Measurements from ENCODE around the gene FEM1B.

Gene FEM1B

GRCh38 chr15:68284616-68285258, 7.2 kb downstream of the FEM1B start:
- no peak overlapping the region for H3K4me3 ChIP-seq (ENCODE audit: low read depth in 1 of 2, low read length in 2 of 2)
- H3K36me3 ChIP-seq (ENCODE audit: control insufficient read depth in 1 of 2, insufficient read depth in 2 of 2, low read length in 2 of 2) = peaks cover 2 to 21% of the 10 kb centered on the region in 2 donors
- H3K9ac ChIP-seq (ENCODE audit: low read depth in 1 of 2, low read length in 2 of 2) = no peak overlapping the region
- H3K9me3 ChIP-seq (ENCODE audit: control insufficient read depth in 1 of 2, low read length in 2 of 2) = peaks cover 0 to 3% of the 10 kb centered on the region in 2 donors
- H3K27ac ChIP-seq (ENCODE audit: low read depth, low read length) = no peak overlapping the region
- peaks cover 26 to 40% of the 10 kb centered on the region in 2 donors for H3K4me1 ChIP-seq (ENCODE audit: control insufficient read depth in 1 of 2, insufficient read depth in 2 of 2, low read length in 2 of 2)
- no peaks in the 10 kb centered on the region for H3K27me3 ChIP-seq (ENCODE audit: control insufficient read depth in 1 of 2, insufficient read depth in 2 of 2, low read length in 2 of 2)

GRCh38 chr15:68285259-68285980, 7.9 kb downstream of the FEM1B start:
- no peak overlapping the region for H3K9ac ChIP-seq (ENCODE audit: low read depth in 1 of 2, low read length in 2 of 2)
- peaks cover 8 to 28% of the 10 kb centered on the region in 2 donors for H3K36me3 ChIP-seq (ENCODE audit: control insufficient read depth in 1 of 2, insufficient read depth in 2 of 2, low read length in 2 of 2)
- H3K4me3 ChIP-seq (ENCODE audit: low read depth in 1 of 2, low read length in 2 of 2) = no peak overlapping the region
- H3K9me3 ChIP-seq (ENCODE audit: control insufficient read depth in 1 of 2, low read length in 2 of 2) = peaks cover 0 to 3% of the 10 kb centered on the region in 2 donors
- H3K4me1 ChIP-seq (ENCODE audit: control insufficient read depth in 1 of 2, insufficient read depth in 2 of 2, low read length in 2 of 2) = peaks cover 19 to 33% of the 10 kb centered on the region in 2 donors
- no peak overlapping the region for H3K27ac ChIP-seq (ENCODE audit: low read depth, low read length)
- H3K27me3 ChIP-seq (ENCODE audit: control insufficient read depth in 1 of 2, insufficient read depth in 2 of 2, low read length in 2 of 2) = no peaks in the 10 kb centered on the region

- Histone ChIP-seq H3K4me3 (ENCODE audit: low read depth in 1 of 2, low read length in 2 of 2) (no peak overlapping the region), H3K36me3 (ENCODE audit: control insufficient read depth in 1 of 2, insufficient read depth in 2 of 2, low read length in 2 of 2) (peaks cover 16 to 36% of the 10 kb centered on the region in 2 donors), H3K9ac (ENCODE audit: low read depth in 1 of 2, low read length in 2 of 2) (no peak overlapping the region), H3K9me3 (ENCODE audit: control insufficient read depth in 1 of 2, low read length in 2 of 2) (peaks cover 0 to 3% of the 10 kb centered on the region in 2 donors), H3K27ac (ENCODE audit: low read depth, low read length) (no peak overlapping the region), H3K4me1 (ENCODE audit: control insufficient read depth in 1 of 2, insufficient read depth in 2 of 2, low read length in 2 of 2) (peaks cover 11 to 27% of the 10 kb centered on the region in 2 donors), H3K27me3 (ENCODE audit: control insufficient read depth in 1 of 2, insufficient read depth in 2 of 2, low read length in 2 of 2) (no peaks in the 10 kb centered on the region)
Observed at GRCh38 chr15:68286256-68286655, 8.7 kb downstream of the FEM1B start.

GRCh38 chr15:68289057-68289456, 11.5 kb downstream of the FEM1B start:
- Histone ChIP-seq H3K4me3 (ENCODE audit: low read depth in 1 of 2, low read length in 2 of 2) (no peak overlapping the region), H3K27ac (ENCODE audit: low read depth, low read length) (no peak overlapping the region), H3K9me3 (ENCODE audit: control insufficient read depth in 1 of 2, low read length in 2 of 2) (peaks cover 0 to 3% of the 10 kb centered on the region in 2 donors), H3K27me3 (ENCODE audit: control insufficient read depth in 1 of 2, insufficient read depth in 2 of 2, low read length in 2 of 2) (no peaks in the 10 kb centered on the region), H3K36me3 (ENCODE audit: control insufficient read depth in 1 of 2, insufficient read depth in 2 of 2, low read length in 2 of 2) (peaks cover 20 to 40% of the 10 kb centered on the region in 2 donors), H3K9ac (ENCODE audit: low read depth in 1 of 2, low read length in 2 of 2) (no peak overlapping the region), H3K4me1 (ENCODE audit: control insufficient read depth in 1 of 2, insufficient read depth in 2 of 2, low read length in 2 of 2) (peaks cover 10 to 13% of the 10 kb centered on the region in 2 donors)

- Histone ChIP-seq H3K36me3 (ENCODE audit: control insufficient read depth in 1 of 2, insufficient read depth in 2 of 2, low read length in 2 of 2) (peaks cover 20 to 33% of the 10 kb centered on the region in 2 donors), H3K4me1 (ENCODE audit: control insufficient read depth in 1 of 2, insufficient read depth in 2 of 2, low read length in 2 of 2) (peaks cover 9 to 10% of the 10 kb centered on the region in 2 donors)
Observed at GRCh38 chr15:68289621-68290352, 12.2 kb downstream of the FEM1B start.

GRCh38 chr15:68290715-68291114, 13.2 kb downstream of the FEM1B start:
- H3K27me3 ChIP-seq (ENCODE audit: control insufficient read depth in 1 of 2, insufficient read depth in 2 of 2, low read length in 2 of 2) = no peaks in the 10 kb centered on the region
- no peak overlapping the region for H3K9ac ChIP-seq (ENCODE audit: low read depth in 1 of 2, low read length in 2 of 2)
- H3K4me3 ChIP-seq (ENCODE audit: low read depth in 1 of 2, low read length in 2 of 2) = no peak overlapping the region
- H3K4me1 ChIP-seq (ENCODE audit: control insufficient read depth in 1 of 2, insufficient read depth in 2 of 2, low read length in 2 of 2) = peaks cover under 1 to 4% of the 10 kb centered on the region in 2 donors
- H3K36me3 ChIP-seq (ENCODE audit: control insufficient read depth in 1 of 2, insufficient read depth in 2 of 2, low read length in 2 of 2) = peaks cover 20 to 26% of the 10 kb centered on the region in 2 donors
- no peaks in the 10 kb centered on the region for H3K9me3 ChIP-seq (ENCODE audit: control insufficient read depth in 1 of 2, low read length in 2 of 2)
- no peak overlapping the region for H3K27ac ChIP-seq (ENCODE audit: low read depth, low read length)

More at GRCh38 chr15:68289621-68290352, 12.2 kb downstream of the FEM1B start:
- peaks cover 0 to 1% of the 10 kb centered on the region in 2 donors for H3K9me3 ChIP-seq (ENCODE audit: control insufficient read depth in 1 of 2, low read length in 2 of 2)
- H3K27me3 ChIP-seq (ENCODE audit: control insufficient read depth in 1 of 2, insufficient read depth in 2 of 2, low read length in 2 of 2) = no peaks in the 10 kb centered on the region
- no peak overlapping the region for H3K27ac ChIP-seq (ENCODE audit: low read depth, low read length)
- H3K9ac ChIP-seq (ENCODE audit: low read depth in 1 of 2, low read length in 2 of 2) = no peak overlapping the region
- no peak overlapping the region for H3K4me3 ChIP-seq (ENCODE audit: low read depth in 1 of 2, low read length in 2 of 2)

- H3K4me3 ChIP-seq (ENCODE audit: low read depth in 1 of 2, low read length in 2 of 2) = no peak overlapping the region
- H3K9ac ChIP-seq (ENCODE audit: low read depth in 1 of 2, low read length in 2 of 2) = no peak overlapping the region
- no peaks in the 10 kb centered on the region for H3K9me3 ChIP-seq (ENCODE audit: control insufficient read depth in 1 of 2, low read length in 2 of 2)
- no peaks in the 10 kb centered on the region for H3K27me3 ChIP-seq (ENCODE audit: control insufficient read depth in 1 of 2, insufficient read depth in 2 of 2, low read length in 2 of 2)
- H3K4me1 ChIP-seq (ENCODE audit: control insufficient read depth in 1 of 2, insufficient read depth in 2 of 2, low read length in 2 of 2) = no peaks in the 10 kb centered on the region
- H3K27ac ChIP-seq (ENCODE audit: low read depth, low read length) = no peak overlapping the region
- H3K36me3 ChIP-seq (ENCODE audit: control insufficient read depth in 1 of 2, insufficient read depth in 2 of 2, low read length in 2 of 2) = peaks cover 20 to 26% of the 10 kb centered on the region in 2 donors
Observed at GRCh38 chr15:68292157-68292781, 14.7 kb downstream of the FEM1B start.

GRCh38 chr15:68292967-68293366, 15.4 kb downstream of the FEM1B start:
- Histone ChIP-seq H3K4me1 (ENCODE audit: control insufficient read depth in 1 of 2, insufficient read depth in 2 of 2, low read length in 2 of 2) (no peaks in the 10 kb centered on the region), H3K9ac (ENCODE audit: low read depth in 1 of 2, low read length in 2 of 2) (no peak overlapping the region), H3K4me3 (ENCODE audit: low read depth in 1 of 2, low read length in 2 of 2) (no peak overlapping the region), H3K9me3 (ENCODE audit: control insufficient read depth in 1 of 2, low read length in 2 of 2) (no peaks in the 10 kb centered on the region), H3K27me3 (ENCODE audit: control insufficient read depth in 1 of 2, insufficient read depth in 2 of 2, low read length in 2 of 2) (no peaks in the 10 kb centered on the region), H3K27ac (ENCODE audit: low read depth, low read length) (no peak overlapping the region), H3K36me3 (ENCODE audit: control insufficient read depth in 1 of 2, insufficient read depth in 2 of 2, low read length in 2 of 2) (peaks cover 23 to 26% of the 10 kb centered on the region in 2 donors)

- H3K36me3 ChIP-seq (ENCODE audit: control insufficient read depth in 1 of 2, insufficient read depth in 2 of 2, low read length in 2 of 2) = peaks cover 15 to 17% of the 10 kb centered on the region in 2 donors
- H3K4me3 ChIP-seq (ENCODE audit: low read depth in 1 of 2, low read length in 2 of 2) = no peak overlapping the region
- H3K27me3 ChIP-seq (ENCODE audit: control insufficient read depth in 1 of 2, insufficient read depth in 2 of 2, low read length in 2 of 2) = no peaks in the 10 kb centered on the region
- no peaks in the 10 kb centered on the region for H3K9me3 ChIP-seq (ENCODE audit: control insufficient read depth in 1 of 2, low read length in 2 of 2)
- H3K27ac ChIP-seq (ENCODE audit: low read depth, low read length) = no peak overlapping the region
- no peak overlapping the region for H3K9ac ChIP-seq (ENCODE audit: low read depth in 1 of 2, low read length in 2 of 2)
- peaks cover 13 to 19% of the 10 kb centered on the region in 2 donors for H3K4me1 ChIP-seq (ENCODE audit: control insufficient read depth in 1 of 2, insufficient read depth in 2 of 2, low read length in 2 of 2)
Observed at GRCh38 chr15:68295014-68295805, 17.7 kb downstream of the FEM1B start.

All from duodenal mucosa (tissue), 2 donors.